HEK293 (cell line): ENCODE data around the gene C2CD4C.

Experiments
- CTCF ChIA-PET: fragments of 350-600 bp; formaldehyde crosslinking; extraction: SDS; loops from one replicate; lab custom pipeline; 2021; ENCODE audit warnings: antibody characterized with exemption; lab: Yijun Ruan, JAX
- POLR2A ChIA-PET: fragments of 300-600 bp; formaldehyde crosslinking; extraction: SDS; loops from one replicate; lab custom pipeline; 2020; ENCODE audit warnings: antibody characterized with exemption, inconsistent platforms; lab: Yijun Ruan, JAX
- H3K27ac ChIP-seq: fragments of 200-500 bp; sonication (Bioruptor generic); 2 replicates; pipeline ENCODE4 v1.5.1; 2014; ENCODE audit warnings: low read depth, low read length, control low read depth, inconsistent platforms; ENCODE audit errors: extremely low read depth
- H3K36me3 ChIP-seq, 2 experiments: fragments of 200-500 bp in 1 of 2; sonication (Bioruptor generic) in 1 of 2; 1 replicate in 1 of 2; 2 replicates in 1 of 2; pipeline ENCODE4 v1.5.1; 2014 to 2017; ENCODE audit warnings: inconsistent platforms in 2 of 2, low read length in 2 of 2; ENCODE audit not compliant: control insufficient read depth in 2 of 2, insufficient read depth in 1 of 2
- H3K4me1 ChIP-seq: fragments of 200-500 bp; sonication (Bioruptor generic); 2 replicates; pipeline ENCODE4 v1.5.1; 2014; ENCODE audit warnings: mild to moderate bottlenecking, low read length, inconsistent platforms; ENCODE audit not compliant: control insufficient read depth, insufficient read depth
- H3K4me3 ChIP-seq: 2 replicates; pipeline ENCODE4 v1.5.1; 2011; ENCODE audit warnings: low read depth, mild to moderate bottlenecking, control low read depth, low read length, moderate library complexity
- H3K9me3 ChIP-seq: fragments of 200-500 bp; sonication (Bioruptor generic); 2 replicates; pipeline ENCODE4 v1.5.1; 2014; ENCODE audit warnings: low read depth, low read length, inconsistent platforms; ENCODE audit not compliant: control insufficient read depth, insufficient read depth
- BCL11A ChIP-seq: fragments of 450-650 bp; formaldehyde crosslinking; IDR thresholded peaks from 2 replicates; pipeline ENCODE4 v1.5.1; 2016; ENCODE audit warnings: low read depth, missing biosample characterization, missing genetic modification characterization
- BCL11B ChIP-seq: fragments of 450-650 bp; formaldehyde crosslinking; IDR thresholded peaks from 2 replicates; pipeline ENCODE4 v1.5.1; 2016; ENCODE audit warnings: low read depth, missing biosample characterization, missing genetic modification characterization
- PATZ1 ChIP-seq: fragments of 450-650 bp; formaldehyde crosslinking; IDR thresholded peaks from 2 replicates; pipeline ENCODE4 v1.5.1; 2016; ENCODE audit warnings: missing biosample characterization, missing genetic modification characterization
- PRDM1 ChIP-seq: fragments of 450-650 bp; formaldehyde crosslinking; IDR thresholded peaks from 2 replicates; pipeline ENCODE4; 2016; ENCODE audit warnings: missing biosample characterization, missing genetic modification characterization
- REPIN1 ChIP-seq: fragments of 450-650 bp; formaldehyde crosslinking; IDR thresholded peaks from 2 replicates; pipeline ENCODE4 v1.5.1; 2017; ENCODE audit warnings: missing biosample characterization, missing genetic modification characterization, low read depth
- ZEB2 ChIP-seq: fragments of 450-650 bp; formaldehyde crosslinking; IDR thresholded peaks from 2 replicates; pipeline ENCODE4 v1.5.1; 2016; ENCODE audit warnings: missing biosample characterization, missing genetic modification characterization
- ZNF155 ChIP-seq: fragments of 450-650 bp; formaldehyde crosslinking; IDR thresholded peaks from 2 replicates; pipeline ENCODE4 v1.5.1; 2016; ENCODE audit warnings: missing biosample characterization, missing genetic modification characterization
- ZNF202 ChIP-seq: fragments of 450-650 bp; formaldehyde crosslinking; IDR thresholded peaks from 2 replicates; pipeline ENCODE4 v1.5.1; 2016; ENCODE audit warnings: missing biosample characterization, missing genetic modification characterization, borderline replicate concordance
- ZNF211 ChIP-seq: fragments of 450-650 bp; formaldehyde crosslinking; IDR thresholded peaks from 2 replicates; pipeline ENCODE4 v1.5.1; 2016; ENCODE audit warnings: low read depth, missing biosample characterization, missing genetic modification characterization
- ZNF266 ChIP-seq: fragments of 450-650 bp; formaldehyde crosslinking; IDR thresholded peaks from 2 replicates; pipeline ENCODE4 v1.5.1; 2016; ENCODE audit warnings: missing biosample characterization, missing genetic modification characterization, low read depth
- ZNF311 ChIP-seq: fragments of 450-650 bp; formaldehyde crosslinking; IDR thresholded peaks from 2 replicates; pipeline ENCODE4 v1.5.1; 2017; ENCODE audit warnings: missing biosample characterization, missing genetic modification characterization, borderline replicate concordance
- ZNF341 ChIP-seq: fragments of 450-650 bp; formaldehyde crosslinking; IDR thresholded peaks from 2 replicates; pipeline ENCODE4; 2016; ENCODE audit warnings: low read depth, missing biosample characterization, missing genetic modification characterization
- ZNF37A ChIP-seq: fragments of 450-650 bp; IDR thresholded peaks from 2 replicates; pipeline ENCODE4 v1.5.1; 2018; ENCODE audit warnings: missing biosample characterization, missing genetic modification characterization
- ZNF416 ChIP-seq: fragments of 450-650 bp; formaldehyde crosslinking; IDR thresholded peaks from 2 replicates; pipeline ENCODE4 v1.5.1; 2016; ENCODE audit warnings: missing biosample characterization, missing genetic modification characterization
- ZNF433 ChIP-seq: fragments of 450-650 bp; formaldehyde crosslinking; IDR thresholded peaks from 2 replicates; pipeline ENCODE4 v1.5.1; 2016; ENCODE audit warnings: missing biosample characterization, missing genetic modification characterization, low read depth
- ZNF513 ChIP-seq: fragments of 450-650 bp; IDR thresholded peaks from 2 replicates; pipeline ENCODE4 v1.5.1; 2018; ENCODE audit warnings: missing biosample characterization, missing genetic modification characterization
- ZNF529 ChIP-seq: fragments of 450-650 bp; formaldehyde crosslinking; IDR thresholded peaks from 2 replicates; pipeline ENCODE4 v1.5.1; 2017; ENCODE audit warnings: missing genetic modification characterization, missing biosample characterization; ENCODE audit not compliant: insufficient replicate concordance
- ZNF530 ChIP-seq: fragments of 450-650 bp; formaldehyde crosslinking; IDR thresholded peaks from 2 replicates; pipeline ENCODE4 v1.5.1; 2016; ENCODE audit warnings: low read depth, missing biosample characterization, missing genetic modification characterization
- ZNF549 ChIP-seq: fragments of 450-650 bp; IDR thresholded peaks from 2 replicates; pipeline ENCODE4 v1.5.1; 2018; ENCODE audit warnings: missing biosample characterization, missing genetic modification characterization, mild to moderate bottlenecking, inconsistent platforms, moderate library complexity
- ZNF560 ChIP-seq: fragments of 450-650 bp; formaldehyde crosslinking; IDR thresholded peaks from 2 replicates; pipeline ENCODE4 v1.5.1; 2017; ENCODE audit warnings: missing biosample characterization, missing genetic modification characterization, borderline replicate concordance
- ZNF561 ChIP-seq: fragments of 450-650 bp; IDR thresholded peaks from 2 replicates; pipeline ENCODE4 v1.5.1; 2018; ENCODE audit warnings: missing biosample characterization, missing genetic modification characterization, borderline replicate concordance
- ZNF571 ChIP-seq: fragments of 450-650 bp; formaldehyde crosslinking; IDR thresholded peaks from 2 replicates; pipeline ENCODE4 v1.5.0; 2017; ENCODE audit warnings: missing biosample characterization, missing genetic modification characterization
- ZNF645 ChIP-seq: fragments of 450-650 bp; formaldehyde crosslinking; IDR thresholded peaks from 2 replicates; pipeline ENCODE4; 2016; ENCODE audit warnings: missing biosample characterization, missing genetic modification characterization
- ZNF660 ChIP-seq: fragments of 450-650 bp; IDR thresholded peaks from 2 replicates; pipeline ENCODE4 v1.5.1; 2018; ENCODE audit warnings: missing biosample characterization, mild to moderate bottlenecking, missing genetic modification characterization
- ZNF792 ChIP-seq: fragments of 450-650 bp; formaldehyde crosslinking; IDR thresholded peaks from 2 replicates; pipeline ENCODE4 v1.5.1; 2016; ENCODE audit warnings: missing biosample characterization, missing genetic modification characterization
- ZSCAN23 ChIP-seq: fragments of 450-650 bp; formaldehyde crosslinking; IDR thresholded peaks from 2 replicates; pipeline ENCODE4 v1.5.1; 2016; ENCODE audit warnings: missing biosample characterization, missing genetic modification characterization
- ZSCAN30 ChIP-seq: fragments of 450-650 bp; IDR thresholded peaks from 2 replicates; pipeline ENCODE4 v1.5.1; 2018; ENCODE audit warnings: missing biosample characterization, mild to moderate bottlenecking, missing genetic modification characterization, moderate library complexity

The C2CD4C gene

GRCh38 chr19:373391-374182 lies 35.4 kb downstream of the C2CD4C start (continued):
- TF ChIP-seq ZNF211 (tag by site-specific recombination) (no peak), ZNF416 (no peak)

GRCh38 chr19:372306-372890 lies 36.5 kb downstream of the C2CD4C start:
- no peaks in the 10 kb centered on the region for H3K36me3 ChIP-seq
- ChIA-PET CTCF (no interaction called here), POLR2A (no interaction called here)
- no peak for TF ChIP-seq ZNF37A (tag by site-specific recombination)
- no peak for TF ChIP-seq ZNF416
- no peak for TF ChIP-seq ZSCAN30 (tag by site-specific recombination)
- no peak for TF ChIP-seq ZNF645 (tag by site-specific recombination)
- TF ChIP-seq ZNF433 (tag by site-specific recombination), result no peak
- no peak for TF ChIP-seq ZNF560
- no peak for TF ChIP-seq ZNF513 (tag by site-specific recombination)
- no peak for TF ChIP-seq ZNF529 (tag by site-specific recombination)
- TF ChIP-seq ZNF561 (tag by site-specific recombination), result no peak
- TF ChIP-seq ZNF311 (tag by site-specific recombination), result no peak
- no peak for TF ChIP-seq ZNF341 (tag by site-specific recombination)
- TF ChIP-seq REPIN1 (tag by site-specific recombination), result no peak
- no peak for TF ChIP-seq ZNF571 (tag by site-specific recombination)
- TF ChIP-seq ZNF549 (tag by site-specific recombination), result no peak
- TF ChIP-seq ZSCAN23, result no peak
- TF ChIP-seq BCL11B (tag by site-specific recombination), result no peak
- TF ChIP-seq ZNF660, result no peak
- TF ChIP-seq ZNF202 (tag by site-specific recombination), result no peak
- TF ChIP-seq ZNF530, result no peak
- no peaks in the 10 kb centered on the region for H3K9me3 ChIP-seq
- H3K4me1 ChIP-seq, result no peaks in the 10 kb centered on the region
- H3K27ac ChIP-seq, result no peak overlapping the region
- no peak overlapping the region for H3K4me3 ChIP-seq

- Histone ChIP-seq H3K36me3 (no peaks in the 10 kb centered on the region), H3K4me3 (no peak overlapping the region), H3K9me3 (no peaks in the 10 kb centered on the region), H3K4me1 (no peaks in the 10 kb centered on the region)
- CTCF ChIA-PET, result interaction anchor here (0.5 kb wide), 1 partner anchor 105 kb away, joined by 3 read pairs; no protein-coding TSS in a partner anchor
- POLR2A ChIA-PET, result no interaction called here
- TF ChIP-seq PRDM1 (no peak), PATZ1 (tag by site-specific recombination) (no peak), ZEB2 (tag by site-specific recombination) (no peak), ZNF155 (tag by site-specific recombination) (no peak), BCL11A (tag by site-specific recombination) (no peak), ZNF266 (no peak), ZNF560 (no peak), ZNF792 (no peak)
- TF ChIP-seq, all 188 proteins: peak for 0
- no peak overlapping the region for H3K27ac ChIP-seq
Measured at GRCh38 chr19:371501-372168, 37.3 kb downstream of the C2CD4C start.
